Hematopoietic multipotent progenitor cell (in vitro differentiated cells): ENCODE results near the gene LRRC3. TPM values are rescaled to one million over a fixed set of nuclear protein-coding genes. Genes with fewer than 3 reads are reported as not detected.
A peak's percentile ranks its signal among the peaks of the same experiment; 100 is the strongest.

Experiments
- DNase-seq, 3 donors: peaks; one replicate each; pipeline ENCODE4 v3.0.0-alpha.2; 2011 to 2015; ENCODE audit warnings: low read depth in 2 of 3, low spot score in 2 of 3
- total RNA-seq: library from RNA; depleted of rRNA; stranded (reverse); fragments of >200 nt; gene quantifications from one replicate; pipeline ENCODE4 v1.2.3, GENCODE V29; 2012

Gene LRRC3
- total RNA-seq, 1 donor = 1.1 TPM

DNA sequence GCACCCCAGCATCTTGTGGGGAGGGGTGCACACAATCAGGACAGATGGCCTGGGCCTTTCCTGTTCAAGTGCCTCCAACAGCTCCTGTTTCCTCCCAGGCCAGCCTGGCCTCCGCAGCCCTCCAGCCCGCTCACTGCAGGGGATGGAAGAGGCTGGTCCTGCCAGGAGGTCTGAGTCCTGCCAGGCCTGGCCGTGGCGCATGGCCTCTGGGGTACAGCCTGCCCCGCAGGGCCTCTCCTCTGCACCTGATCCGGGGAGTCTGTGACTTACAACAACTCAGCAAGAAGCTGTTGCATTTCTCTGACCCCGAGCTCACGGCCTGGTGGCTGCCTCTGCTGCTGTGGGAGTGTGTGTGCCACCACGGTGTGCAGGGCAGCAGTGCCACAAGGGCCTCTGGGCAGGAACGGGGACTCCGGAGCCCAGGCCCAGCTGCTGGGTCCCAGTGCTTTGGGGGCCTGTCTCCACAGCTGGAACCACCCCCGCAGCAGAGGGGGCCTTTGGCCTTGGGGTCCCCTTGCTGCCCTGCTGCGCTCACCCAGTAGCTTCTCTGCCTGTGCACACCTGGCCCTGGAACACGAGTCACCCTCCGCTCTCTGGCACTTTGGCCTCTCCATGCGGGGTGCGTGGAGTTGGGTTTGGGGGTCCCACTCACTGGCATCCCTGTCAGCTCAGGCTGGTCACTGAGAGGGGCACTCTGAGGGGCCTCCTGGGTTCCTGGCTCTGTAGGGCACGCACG lies 17.4 kb upstream of the LRRC3 start:
- DNase-seq = no peak

DNA sequence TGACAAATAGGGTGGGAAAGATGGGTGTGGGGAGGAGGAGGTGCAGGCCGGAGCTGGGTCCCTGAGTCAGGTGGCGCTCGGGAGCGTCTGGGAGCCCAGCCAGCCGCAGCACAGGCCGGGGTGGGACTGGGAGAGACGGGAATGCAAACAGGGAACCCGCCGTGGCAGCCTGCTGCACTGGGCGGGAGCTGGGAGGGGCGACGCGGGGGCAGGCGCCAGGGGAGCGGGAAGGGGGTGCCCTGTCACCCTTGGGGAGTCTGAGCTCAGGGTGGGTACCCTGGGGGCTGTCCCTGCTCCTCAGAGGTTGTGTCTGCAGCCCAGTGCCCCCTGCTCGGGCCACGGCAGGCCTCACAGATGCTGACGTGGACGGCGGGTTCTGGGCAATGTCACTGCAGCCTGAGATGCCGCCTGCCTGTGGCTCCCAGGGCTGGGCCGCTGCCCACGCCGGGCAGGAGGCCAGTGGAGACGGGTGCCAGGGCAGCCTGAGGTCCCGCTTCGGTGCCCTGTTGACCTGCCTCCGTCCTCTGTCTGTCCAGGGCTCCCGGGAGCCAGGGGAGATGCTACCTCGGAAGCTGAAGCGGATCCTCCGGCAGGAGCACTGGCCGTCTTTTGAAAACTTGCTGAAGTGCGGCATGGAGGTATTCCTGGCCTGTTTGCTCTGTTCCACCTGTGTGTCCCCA lies 16.6 kb upstream of the LRRC3 start:
- DNase-seq = no peak

DNA sequence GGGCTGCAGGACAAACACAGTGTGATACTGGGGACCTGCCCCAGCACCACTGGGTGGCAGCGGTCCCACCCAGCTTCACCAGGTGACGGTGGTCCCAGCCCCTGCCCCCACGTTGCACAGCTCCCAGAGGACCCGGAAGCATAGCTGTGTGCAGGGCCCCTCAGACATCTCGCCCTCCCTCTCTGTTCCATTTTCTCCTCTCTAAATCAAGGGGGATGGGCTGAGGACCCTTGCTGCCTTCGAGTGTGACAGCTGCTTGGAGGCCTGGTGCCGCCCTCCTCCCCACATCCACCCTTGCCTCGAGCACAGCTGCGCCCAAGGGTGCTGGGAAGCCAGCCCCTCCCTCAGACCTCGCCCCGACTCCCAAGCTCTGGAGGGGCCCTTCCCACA lies 16.1 kb upstream of the LRRC3 start:
- DNase-seq = no peak

DNA sequence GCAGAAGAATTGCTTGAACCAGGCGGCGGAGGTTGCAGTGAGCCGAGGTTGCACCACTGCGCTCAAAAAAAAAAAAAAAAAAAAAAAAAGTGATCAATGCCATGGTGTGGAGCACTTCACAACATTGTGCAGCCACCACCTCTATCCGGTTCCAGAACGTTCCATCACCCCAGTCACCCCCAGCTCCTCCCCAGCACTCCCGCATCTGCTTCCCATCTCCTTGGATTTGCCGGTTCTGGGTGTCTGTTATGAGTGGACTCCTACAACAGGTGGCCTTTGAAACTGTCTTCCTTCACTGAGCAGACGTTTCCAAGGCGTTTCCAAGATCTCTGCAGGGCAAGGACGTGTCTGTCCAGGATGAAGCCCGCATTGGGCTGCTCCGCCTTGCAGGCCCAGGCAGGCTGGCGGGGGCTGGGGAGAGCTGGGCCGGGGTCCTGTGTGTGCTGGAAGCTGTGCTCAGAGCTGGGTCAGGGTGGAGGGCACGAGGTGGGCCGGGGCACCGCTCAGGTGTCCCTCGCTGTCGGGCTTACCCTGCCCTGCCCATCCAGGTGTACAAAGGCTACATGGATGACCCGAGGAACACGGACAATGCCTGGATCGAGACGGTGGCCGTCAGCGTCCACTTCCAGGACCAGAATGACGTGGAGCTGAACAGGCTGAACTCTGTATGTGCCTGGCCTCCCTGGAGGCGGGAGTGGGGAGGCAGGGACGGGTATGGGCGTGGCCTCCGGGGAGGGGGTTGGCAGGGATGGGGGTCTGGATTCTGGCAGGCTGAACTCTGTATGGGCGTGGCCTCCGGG lies 14.9 kb upstream of the LRRC3 start:
- DNase-seq = no peak

DNA sequence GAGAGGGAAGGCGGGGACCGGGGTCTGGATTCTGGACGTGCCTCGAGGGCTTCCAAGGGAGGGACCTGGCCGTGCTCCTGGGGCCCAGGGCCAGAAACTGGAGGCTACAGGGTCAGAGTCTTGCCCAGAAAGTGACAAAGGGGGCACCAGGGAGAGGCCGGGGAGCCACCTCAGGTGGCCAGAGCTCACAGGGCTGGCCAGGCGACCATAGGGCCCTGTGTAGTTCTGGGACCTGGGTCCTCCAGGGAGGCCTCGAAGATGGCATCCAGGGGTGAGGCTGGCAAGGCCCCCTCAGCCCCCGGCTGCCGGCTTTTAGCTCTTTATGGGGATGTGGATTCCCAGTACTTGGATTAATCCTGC lies 14.3 kb upstream of the LRRC3 start:
- DNase-seq = no peak

DNA sequence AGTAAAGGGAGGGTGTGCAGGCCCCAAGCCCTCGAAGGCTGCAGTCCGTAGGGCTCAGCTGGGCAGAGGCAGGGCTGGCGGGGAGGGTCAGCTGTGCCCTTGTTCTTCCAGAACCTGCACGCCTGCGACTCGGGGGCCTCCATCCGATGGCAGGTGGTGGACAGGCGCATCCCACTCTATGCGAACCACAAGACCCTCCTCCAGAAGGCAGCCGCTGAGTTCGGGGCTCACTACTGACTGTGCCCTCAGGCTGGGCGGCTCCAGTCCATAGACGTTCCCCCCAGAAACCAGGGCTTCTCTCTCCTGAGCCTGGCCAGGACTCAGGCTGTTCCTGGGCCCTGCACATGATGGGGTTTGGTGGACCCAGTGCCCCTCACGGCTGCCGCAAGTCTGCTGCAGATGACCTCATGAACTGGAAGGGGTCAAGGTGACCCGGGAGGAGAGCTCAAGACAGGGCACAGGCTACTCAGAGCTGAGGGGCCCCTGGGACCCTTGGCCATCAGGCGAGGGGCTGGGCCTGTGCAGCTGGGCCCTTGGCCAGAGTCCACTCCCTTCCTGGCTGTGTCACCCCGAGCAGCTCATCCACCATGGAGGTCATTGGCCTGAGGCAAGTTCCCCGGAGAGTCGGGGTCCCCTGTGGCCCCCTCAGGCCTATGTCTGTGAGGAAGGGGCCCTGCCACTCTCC lies 13.6 kb upstream of the LRRC3 start:
- no peak for DNase-seq

DNA sequence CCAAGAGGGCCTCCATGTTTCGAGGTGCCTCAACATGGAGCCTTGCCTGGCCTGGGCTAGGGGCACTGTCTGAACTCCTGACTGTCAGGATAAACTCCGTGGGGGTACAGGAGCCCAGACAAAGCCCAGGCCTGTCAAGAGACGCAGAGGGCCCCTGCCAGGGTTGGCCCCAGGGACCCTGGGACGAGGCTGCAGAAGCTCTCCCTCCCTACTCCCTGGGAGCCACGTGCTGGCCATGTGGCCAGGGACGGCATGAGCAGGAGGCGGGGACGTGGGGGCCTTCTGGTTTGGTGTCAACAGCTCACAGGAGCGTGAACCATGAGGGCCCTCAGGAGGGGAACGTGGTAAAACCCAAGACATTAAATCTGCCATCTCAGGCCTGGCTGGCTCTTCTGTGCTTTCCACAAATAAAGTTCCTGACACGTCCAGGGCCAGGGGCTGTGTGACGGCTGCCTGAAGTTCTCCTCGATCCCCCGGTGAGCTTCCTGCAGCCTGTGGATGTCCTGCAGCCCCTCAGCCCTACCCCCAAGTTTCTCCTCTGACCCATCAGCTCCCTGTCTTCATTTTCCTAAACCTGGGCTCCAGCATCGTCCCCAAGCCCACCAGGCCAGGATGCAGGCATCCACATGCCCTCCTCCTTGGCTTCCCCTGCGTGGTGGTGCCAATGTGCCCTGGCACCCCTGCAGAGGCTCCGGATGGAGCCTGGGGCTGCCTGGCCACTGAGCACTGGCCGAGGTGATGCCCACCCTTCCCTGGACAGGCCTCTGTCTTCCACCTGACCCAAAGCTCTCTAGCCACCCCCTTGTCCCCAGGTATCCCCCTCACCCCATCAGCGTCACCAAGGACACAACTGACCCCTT lies 12.8 kb upstream of the LRRC3 start:
- no peak for DNase-seq

DNA sequence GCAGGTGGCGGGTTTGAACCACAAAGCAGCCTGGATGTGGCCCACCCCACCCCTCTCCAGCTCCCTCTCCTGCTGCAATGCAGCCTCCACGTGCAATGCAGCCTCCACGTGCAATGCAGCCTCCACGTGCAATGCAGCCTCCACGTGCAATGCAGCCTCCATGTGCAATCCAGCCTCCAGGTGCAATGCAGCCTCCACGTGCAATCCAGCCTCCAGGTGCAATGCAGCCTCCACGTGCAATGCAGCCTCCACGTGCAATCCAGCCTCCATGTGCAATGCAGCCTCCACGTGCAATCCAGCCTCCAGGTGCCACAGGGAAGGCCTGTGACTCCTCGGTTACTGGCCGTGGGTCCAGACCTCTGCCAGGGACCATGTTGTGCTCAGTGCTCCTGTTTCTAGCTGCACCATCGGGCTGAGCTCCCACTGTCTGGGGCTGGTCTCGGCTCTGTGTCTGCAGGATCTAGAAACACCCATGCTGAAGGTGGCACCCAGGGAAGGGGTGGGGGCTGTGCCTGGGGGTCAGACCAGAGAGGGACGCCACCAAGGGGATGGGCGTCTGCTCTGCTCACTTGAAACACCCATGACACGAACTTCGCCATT lies 11.9 kb upstream of the LRRC3 start:
- no peak for DNase-seq

DNA sequence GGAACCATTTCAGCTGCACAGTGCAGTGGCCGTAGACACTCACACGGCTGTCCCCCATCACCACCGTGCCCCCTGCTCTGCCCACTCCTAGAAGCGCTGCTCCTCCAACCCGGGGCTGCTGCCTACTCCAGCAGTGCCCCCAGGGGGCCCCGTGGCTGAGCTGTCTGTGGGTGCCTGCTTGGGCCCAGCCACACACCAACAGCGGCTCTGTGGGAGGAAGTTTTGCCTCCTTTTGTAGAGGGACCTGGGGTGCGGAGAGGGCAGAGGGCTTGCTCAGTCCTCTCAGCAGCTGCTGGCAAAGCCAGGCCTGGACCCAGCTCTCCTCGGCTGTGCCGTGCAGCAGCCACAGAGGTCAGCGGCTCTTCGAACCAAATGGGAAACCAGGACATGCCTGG lies 11.4 kb upstream of the LRRC3 start:
- DNase-seq = no peak

DNA sequence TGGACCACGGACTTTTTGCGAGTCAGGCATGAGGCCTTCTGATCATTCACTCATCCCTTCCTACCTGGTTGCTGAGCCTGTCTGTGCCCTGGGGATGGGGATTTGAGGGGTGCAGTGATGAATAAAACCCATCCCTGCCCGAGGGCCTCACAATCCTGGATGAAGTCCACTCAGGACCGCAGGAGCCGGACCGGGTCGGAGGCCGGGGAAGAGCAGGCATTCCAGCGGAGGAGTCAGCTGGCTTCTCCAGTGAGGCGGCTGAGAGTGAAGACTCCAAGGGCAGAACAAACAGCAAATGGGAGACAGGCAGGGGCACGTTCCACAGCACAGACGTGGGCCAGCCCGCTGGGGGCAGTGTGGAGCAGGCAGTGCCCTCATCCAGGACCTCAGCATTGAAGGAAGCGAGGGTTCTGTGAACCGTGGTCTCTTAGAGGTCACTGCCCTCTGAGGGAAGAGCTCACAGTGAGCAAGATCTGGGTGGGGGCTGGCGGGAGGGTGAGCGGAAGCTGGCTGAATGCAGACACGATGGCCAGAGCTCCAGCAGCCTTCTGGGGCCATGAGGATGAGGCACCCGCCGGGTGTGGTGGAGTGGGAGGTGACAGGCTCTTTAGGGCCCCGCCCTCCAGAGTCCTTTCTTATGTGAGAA lies 10.9 kb upstream of the LRRC3 start:
- no peak for DNase-seq

DNA sequence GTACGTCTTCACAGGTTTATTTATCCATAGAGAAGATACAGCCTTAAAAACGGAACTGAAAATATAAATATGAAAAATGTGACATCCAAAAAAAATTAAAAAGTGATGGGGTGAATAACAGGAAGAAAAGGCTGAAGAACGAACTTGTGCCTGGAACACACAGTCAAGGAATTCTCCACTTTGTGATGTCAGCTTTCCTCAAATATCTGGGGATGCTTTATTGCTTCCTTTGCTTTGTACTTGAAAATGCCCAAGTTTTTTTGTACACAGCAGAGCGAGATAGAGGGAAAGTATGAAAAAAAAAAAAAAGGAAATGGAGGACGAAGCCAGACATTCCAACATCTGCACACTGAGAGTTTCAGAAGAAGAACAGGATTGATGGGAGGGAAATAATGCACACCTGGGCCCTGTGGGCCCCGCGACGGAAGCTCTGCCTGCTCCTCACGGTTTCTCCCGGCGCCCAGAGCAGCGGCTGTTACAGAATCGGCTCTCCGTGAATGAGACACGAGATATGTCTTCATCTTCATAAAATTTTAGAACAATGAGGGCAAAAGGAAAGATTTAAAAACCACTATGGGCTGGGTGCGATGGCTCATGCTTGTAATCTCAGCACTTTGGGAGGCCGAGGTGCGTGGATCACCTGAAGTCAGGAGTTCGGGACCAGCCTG lies 10.0 kb upstream of the LRRC3 start:
- no peak for DNase-seq

DNA sequence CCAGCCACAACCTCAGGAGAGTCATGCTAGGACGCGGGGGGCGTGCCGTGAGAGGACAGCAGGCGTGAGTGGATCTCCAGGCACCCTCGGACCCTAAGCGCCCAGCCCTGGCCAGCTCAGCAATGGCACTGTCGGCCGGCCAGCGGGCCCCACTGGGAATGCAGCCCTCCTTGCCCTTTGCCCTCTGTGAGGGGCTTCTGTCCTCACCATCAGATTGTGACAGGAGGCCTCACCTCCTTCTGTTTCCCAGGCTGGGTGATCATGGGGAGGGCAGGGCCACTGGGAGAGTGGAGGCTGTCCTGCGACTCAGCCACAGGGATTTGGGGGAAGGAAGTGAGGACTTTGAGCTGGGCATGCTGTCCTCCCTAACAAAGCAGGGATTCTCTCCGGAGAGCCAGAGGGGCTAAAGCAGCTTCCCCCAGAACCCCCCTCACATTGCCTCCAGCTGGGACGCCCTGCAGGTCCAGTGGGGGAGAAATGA lies 6.6 kb upstream of the LRRC3 start:
- no peak for DNase-seq

DNA sequence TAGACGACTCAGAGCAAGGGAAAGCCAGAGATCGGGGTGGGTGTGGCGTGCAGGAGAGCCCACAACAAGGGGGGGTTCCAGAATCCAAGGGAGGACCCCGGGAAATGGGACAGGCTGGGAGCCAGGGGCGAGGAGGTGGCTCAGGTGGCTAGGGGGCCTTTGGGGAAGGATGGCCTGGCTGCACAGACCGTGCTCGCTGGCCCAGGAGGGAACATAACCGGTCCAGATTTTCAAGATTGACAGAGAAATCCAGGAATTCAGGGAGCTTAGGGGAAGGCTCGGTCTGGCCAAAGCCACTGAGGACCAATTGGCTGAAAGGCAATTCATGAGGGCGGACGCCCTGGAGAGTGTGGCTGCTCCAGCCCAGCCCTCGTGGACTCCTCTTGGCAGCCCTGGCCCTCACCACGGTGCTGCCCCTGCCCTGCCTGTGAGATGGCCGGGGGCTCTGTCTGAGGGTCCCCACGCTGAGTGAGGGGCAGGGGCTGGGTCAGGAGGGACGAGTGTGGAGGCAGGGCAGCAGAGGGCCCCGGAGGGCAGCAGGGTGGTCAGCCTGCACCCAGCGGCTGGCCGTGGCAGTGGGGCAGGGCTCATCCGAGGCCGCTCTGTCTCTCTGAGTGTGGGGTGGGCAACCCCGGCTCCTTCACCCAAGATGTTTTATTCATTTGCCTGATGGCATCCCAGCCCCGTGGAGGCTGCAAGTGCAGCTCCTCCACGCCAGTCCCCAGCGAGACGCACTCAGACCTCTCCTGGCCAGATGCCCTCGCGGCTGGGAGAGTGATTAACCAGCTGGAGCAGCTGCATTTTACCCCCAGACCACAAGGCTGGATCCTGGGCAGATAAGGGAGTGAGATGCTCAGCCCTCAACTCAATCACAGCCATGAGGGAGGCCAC lies 5.6 kb upstream of the LRRC3 start:
- peak in 1 of 3 donors; percentile 22 for DNase-seq

DNA sequence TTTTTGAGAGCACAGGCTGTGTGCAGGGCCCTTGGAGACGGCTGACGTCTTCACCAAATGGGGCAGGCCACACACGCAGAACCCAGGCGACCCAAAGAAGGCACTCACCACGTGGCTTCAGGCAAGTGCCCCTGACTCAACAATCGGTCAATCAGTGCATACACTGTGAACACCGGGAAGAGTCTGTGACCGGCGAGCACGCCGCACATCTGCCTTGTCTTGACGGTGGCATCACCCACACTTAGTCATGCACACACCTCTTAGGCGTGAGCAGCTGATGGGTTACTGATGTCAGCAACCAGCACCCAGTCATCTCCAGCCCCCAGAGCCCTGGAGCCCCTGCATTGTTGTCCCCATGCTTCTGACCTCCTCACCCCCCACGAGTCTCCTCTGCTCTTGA lies 4.9 kb upstream of the LRRC3 start:
- no peak for DNase-seq

DNA sequence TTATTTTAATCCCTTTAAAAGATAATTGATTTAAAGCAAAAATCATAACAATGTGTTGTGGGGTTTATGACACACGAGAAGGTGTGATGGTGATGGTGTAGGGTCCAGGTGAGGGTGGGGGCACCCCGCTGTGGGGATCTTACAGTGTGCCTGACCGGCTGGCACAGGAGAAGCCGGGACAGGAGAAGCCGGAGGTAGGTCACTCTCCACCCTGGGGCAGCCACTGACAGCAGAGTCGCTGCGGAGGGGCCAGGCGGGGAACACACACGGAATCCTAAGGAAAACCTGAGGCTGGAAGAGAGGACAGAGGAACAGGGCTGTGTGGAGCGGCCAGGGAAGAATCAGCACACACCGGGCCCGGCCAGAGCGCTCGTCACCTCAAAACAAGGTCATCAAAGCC lies 4.3 kb upstream of the LRRC3 start:
- DNase-seq = no peak

DNA sequence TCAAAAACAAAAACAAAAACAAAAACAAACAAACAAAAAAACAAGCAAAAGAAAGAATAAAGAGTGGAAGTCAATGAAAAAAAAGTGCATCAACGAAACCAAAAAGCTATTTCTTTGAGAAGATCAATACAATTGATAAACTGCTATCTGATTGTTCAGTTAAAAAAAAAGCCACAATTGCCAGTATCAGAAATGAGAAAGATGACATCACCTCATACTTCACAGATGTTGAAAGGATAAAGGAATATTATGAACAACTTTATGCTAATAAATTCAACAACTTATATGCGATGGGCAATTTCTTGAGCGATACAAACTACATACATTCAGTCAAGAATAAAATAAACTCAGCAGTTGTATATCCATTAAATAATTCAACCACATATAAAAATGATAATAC lies 2.2 kb upstream of the LRRC3 start:
- DNase-seq = no peak

DNA sequence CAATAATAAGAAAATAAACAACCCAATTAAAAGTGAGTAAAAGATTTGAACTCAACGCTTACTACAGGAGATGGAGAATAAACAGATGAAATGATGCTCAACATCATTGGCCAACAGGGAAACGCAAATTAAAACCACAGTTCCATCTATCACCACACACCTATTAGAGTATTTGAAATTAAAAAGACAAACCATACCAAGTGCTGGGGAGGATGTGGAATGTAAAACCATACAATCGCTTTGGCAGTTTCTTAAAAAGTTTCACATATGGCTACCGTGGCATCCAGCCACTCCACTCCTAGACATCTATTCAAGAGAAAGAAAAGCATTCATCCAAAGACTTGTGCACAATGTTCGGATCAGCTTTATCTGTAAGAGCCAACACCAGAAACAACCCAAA lies 1.3 kb upstream of the LRRC3 start:
- no peak for DNase-seq
